Fibroblast of the aortic adventitia (primary cell): Measurements from ENCODE around the gene GPR39. TPM values are rescaled to one million over a fixed set of nuclear protein-coding genes. Genes with fewer than 3 reads are reported as not detected.

Source experiments
- DNase-seq: peaks from one replicate; pipeline ENCODE4 v3.0.0-alpha.2; 2010; ENCODE audit warnings: low read depth
- H3K4me3 ChIP-seq: 2 replicates; pipeline ENCODE4 v1.5.1; 2011; ENCODE audit warnings: low read depth, mild to moderate bottlenecking, control low read depth, low read length, moderate library complexity
- CTCF ChIP-seq: IDR thresholded peaks from 2 replicates; pipeline ENCODE4 v1.5.1; 2011; ENCODE audit warnings: mild to moderate bottlenecking, low read length, control low read depth, inconsistent platforms; ENCODE audit not compliant: insufficient read depth
- total RNA-seq: library from RNA; depleted of rRNA; stranded (reverse); fragments of >200 nt; gene quantifications from 2 replicates; pipeline ENCODE4 v1.2.3, GENCODE V29; 2012; ENCODE audit warnings: low replicate concordance

The GPR39 gene
- total RNA-seq, 1 donor = 12.7 TPM

GRCh38 chr2:132668189-132668823 is 251.7 kb downstream of the GPR39 start:
- H3K4me3 ChIP-seq = peak overlapping the region; percentile 83
- DNase-seq = peak; percentile 31

GRCh38 chr2:132668987-132669907 is 252.6 kb downstream of the GPR39 start:
- DNase-seq = peak; percentile 34
- peak; percentile 27 for TF ChIP-seq CTCF
- H3K4me3 ChIP-seq = peak overlapping the region; percentile 83

More at GRCh38 chr2:132668189-132668823, 251.7 kb downstream of the GPR39 start:
- peak; percentile 51 for TF ChIP-seq CTCF

GRCh38 chr2:132669908-132670495 is 253.4 kb downstream of the GPR39 start, which contains the start of gene LYPD1:
LYPD1 (minus strand) TSS chr2:132670205; CDS start chr2:132669932, 273 bp downstream.
- DNase-seq = no peak
- H3K4me3 ChIP-seq = peak within 1 kb of the TSS; percentile 83
- TF ChIP-seq CTCF = no peak

GRCh38 chr2:132670496-132671150 is 254.0 kb downstream of the GPR39 start:
- TF ChIP-seq CTCF = no peak
- DNase-seq = peak; percentile 48

GRCh38 chr2:132671151-132671835 is 254.7 kb downstream of the GPR39 start:
- no peak for TF ChIP-seq CTCF
- peak; percentile 98 for DNase-seq
- H3K4me3 ChIP-seq = peak overlapping the region; percentile 83

More at GRCh38 chr2:132670496-132671150, 254.0 kb downstream of the GPR39 start:
- H3K4me3 ChIP-seq = peak overlapping the region; percentile 83

- no peak for TF ChIP-seq CTCF
- DNase-seq = peak; percentile 39
- no peak overlapping the region for H3K4me3 ChIP-seq
Measured at GRCh38 chr2:132676999-132677398, 260.4 kb downstream of the GPR39 start.
